Tibial artery (tissue), 4 donors: Measurements from ENCODE around the gene TROAP.

Experiments used
- DNase-seq, 2 donors: peaks; one replicate each; pipeline ENCODE4 v3.0.0-alpha.2; 2019
- H3K27ac ChIP-seq, 2 donors: fragments of 200-600 bp; sonication (generic) in 1 of 2; 1 replicate in 1 of 2; 2 replicates in 1 of 2; pipeline ENCODE4 v1.5.1; 2018 to 2019; ENCODE audit warnings: mild to moderate bottlenecking in 1 of 2
- H3K27me3 ChIP-seq, 2 donors: fragments of 200-600 bp; sonication (generic) in 1 of 2; one replicate each; pipeline versions ENCODE4 v1.5.1 to v1.6.0; 2016 to 2019
- H3K36me3 ChIP-seq, 3 donors: fragments of 200-600 bp; sonication (generic) in 2 of 3; one replicate each; pipeline ENCODE4 v1.5.1; 2016 to 2019; ENCODE audit warnings: mild to moderate bottlenecking in 2 of 3
- H3K4me1 ChIP-seq, 4 donors: fragments of 200-600 bp; sonication (generic) in 2 of 4; 1 replicate in 3 of 4; 2 replicates in 1 of 4; pipeline ENCODE4 v1.5.1; 2016 to 2019
- H3K4me3 ChIP-seq, 2 donors: fragments of 200-600 bp; sonication (generic) in 1 of 2; 1 replicate in 1 of 2; 2 replicates in 1 of 2; pipeline ENCODE4 v1.5.1; 2018 to 2019; ENCODE audit warnings: mild to moderate bottlenecking in 2 of 2
- H3K9me3 ChIP-seq, 3 donors: fragments of 200-600 bp; sonication (generic) in 1 of 3; one replicate each; pipeline ENCODE4 v1.5.1; 2016 to 2019
- intact Hi-C: fragments of 100-400 bp; cut with DNase I; formaldehyde crosslinking; loops from one replicate; pipeline ENCODE4 v1.15.0; 2023; ENCODE audit warnings: low total_unique reads
- TF ChIP-seq, protein P1 (sequence below), 2 experiments: fragments of 200-600 bp in 1 of 2; fragments of 450-650 bp in 1 of 2; IDR thresholded peaks; one replicate each; pipeline ENCODE4 v1.5.1; 2017 to 2019; ENCODE audit warnings: antibody characterized with exemption in 2 of 2, mild to moderate bottlenecking in 1 of 2, moderate library complexity in 1 of 2

Gene TROAP

DNA sequence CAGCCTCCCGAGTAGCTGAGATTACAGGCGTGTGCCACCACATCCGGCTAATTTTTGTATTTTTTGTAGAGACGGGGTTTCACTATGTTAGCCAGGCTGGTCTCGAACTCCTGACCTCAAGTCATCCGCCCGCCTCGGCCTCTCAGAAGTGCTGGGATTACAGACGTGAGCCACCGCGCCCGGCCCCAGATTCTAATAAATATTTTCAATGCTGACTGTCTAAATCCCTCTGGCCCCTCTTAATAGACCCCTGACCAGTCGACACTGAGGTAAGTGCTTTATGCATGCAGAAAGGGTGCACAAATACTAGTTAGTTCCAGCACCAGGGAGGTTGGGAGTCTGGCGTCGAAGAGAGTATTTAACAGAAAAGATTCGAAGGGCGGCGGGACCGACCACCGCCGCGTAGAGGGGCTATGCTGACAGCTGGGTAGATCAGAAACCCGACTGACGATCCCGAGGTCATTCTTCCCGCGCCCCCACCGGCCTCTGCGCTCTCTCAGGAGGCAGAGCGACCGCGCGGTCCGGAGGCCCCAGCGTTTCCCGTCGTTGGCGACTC, 43.1 kb downstream of the TROAP start:
- DNase-seq, result no peak
- Histone ChIP-seq H3K4me1 (peaks cover 0 to 28% (median 16%) of the 10 kb centered on the region in 4 donors), H3K27me3 (no peaks in the 10 kb centered on the region), H3K4me3 (peak overlapping the region; percentile 86 to 93), H3K9me3 (no peaks in the 10 kb centered on the region), H3K27ac (peak overlapping the region; percentile 82 to 90), H3K36me3 (no peaks in the 10 kb centered on the region)
- TF ChIP-seq, protein P1, sequence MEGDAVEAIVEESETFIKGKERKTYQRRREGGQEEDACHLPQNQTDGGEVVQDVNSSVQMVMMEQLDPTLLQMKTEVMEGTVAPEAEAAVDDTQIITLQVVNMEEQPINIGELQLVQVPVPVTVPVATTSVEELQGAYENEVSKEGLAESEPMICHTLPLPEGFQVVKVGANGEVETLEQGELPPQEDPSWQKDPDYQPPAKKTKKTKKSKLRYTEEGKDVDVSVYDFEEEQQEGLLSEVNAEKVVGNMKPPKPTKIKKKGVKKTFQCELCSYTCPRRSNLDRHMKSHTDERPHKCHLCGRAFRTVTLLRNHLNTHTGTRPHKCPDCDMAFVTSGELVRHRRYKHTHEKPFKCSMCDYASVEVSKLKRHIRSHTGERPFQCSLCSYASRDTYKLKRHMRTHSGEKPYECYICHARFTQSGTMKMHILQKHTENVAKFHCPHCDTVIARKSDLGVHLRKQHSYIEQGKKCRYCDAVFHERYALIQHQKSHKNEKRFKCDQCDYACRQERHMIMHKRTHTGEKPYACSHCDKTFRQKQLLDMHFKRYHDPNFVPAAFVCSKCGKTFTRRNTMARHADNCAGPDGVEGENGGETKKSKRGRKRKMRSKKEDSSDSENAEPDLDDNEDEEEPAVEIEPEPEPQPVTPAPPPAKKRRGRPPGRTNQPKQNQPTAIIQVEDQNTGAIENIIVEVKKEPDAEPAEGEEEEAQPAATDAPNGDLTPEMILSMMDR (IDR thresholded peaks at IDR 0.05), result no peak
- intact Hi-C loops, result loop anchor here (5.0 kb wide), 1 partner anchor 376 kb away; the partner anchor contains the start of gene TMBIM6

DNA sequence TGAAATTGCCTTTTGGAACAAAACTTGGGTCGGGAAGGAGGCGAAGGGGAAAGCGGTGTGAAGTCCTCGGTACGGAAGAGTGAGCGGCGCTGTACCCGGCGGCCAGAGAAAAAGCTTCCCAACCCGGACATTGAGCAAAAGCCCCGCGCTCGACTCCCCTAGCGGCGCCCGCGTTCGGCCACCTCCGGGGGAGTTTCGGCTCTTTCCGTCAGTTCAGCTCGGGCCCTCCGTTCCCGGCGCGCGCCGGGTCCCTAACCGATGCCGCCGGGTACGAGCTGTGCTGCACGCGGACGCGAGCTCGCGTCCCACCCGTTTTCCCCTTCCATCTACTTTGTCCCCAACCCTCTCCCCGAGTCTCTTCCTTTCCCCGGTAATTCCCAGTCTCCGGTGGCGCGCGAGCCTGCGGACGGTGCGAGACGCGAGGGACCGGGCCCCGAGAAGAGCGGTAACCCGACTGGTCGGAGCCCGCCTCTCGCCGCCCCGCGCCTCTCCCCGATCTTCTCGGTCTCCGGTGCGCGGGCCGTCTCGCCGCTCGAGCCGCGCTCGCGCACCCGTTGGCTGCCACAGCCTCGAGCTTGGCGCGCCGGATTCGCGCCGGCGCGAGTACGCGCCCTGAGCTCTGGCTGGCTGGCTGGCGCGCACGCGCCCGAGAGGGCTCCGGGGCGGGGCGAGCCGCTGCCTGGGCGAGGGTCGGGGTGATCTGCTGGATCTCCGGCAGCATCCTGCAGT, 43.8 kb downstream of the TROAP start:
- Histone ChIP-seq H3K27ac (peak overlapping the region; percentile 82 to 90), H3K27me3 (no peaks in the 10 kb centered on the region), H3K4me1 (peaks cover 0 to 28% (median 16%) of the 10 kb centered on the region in 4 donors), H3K4me3 (peak overlapping the region; percentile 86 to 93), H3K36me3 (no peaks in the 10 kb centered on the region), H3K9me3 (no peaks in the 10 kb centered on the region)
- TF ChIP-seq, protein P1 (IDR thresholded peaks at IDR 0.05), result peak; percentile 25 to 30
- intact Hi-C loops, result loop anchor here (5.0 kb wide), 1 partner anchor 375 kb away; the partner anchor contains the start of gene TMBIM6
- DNase-seq, result peak; percentile 79 to 92

DNA sequence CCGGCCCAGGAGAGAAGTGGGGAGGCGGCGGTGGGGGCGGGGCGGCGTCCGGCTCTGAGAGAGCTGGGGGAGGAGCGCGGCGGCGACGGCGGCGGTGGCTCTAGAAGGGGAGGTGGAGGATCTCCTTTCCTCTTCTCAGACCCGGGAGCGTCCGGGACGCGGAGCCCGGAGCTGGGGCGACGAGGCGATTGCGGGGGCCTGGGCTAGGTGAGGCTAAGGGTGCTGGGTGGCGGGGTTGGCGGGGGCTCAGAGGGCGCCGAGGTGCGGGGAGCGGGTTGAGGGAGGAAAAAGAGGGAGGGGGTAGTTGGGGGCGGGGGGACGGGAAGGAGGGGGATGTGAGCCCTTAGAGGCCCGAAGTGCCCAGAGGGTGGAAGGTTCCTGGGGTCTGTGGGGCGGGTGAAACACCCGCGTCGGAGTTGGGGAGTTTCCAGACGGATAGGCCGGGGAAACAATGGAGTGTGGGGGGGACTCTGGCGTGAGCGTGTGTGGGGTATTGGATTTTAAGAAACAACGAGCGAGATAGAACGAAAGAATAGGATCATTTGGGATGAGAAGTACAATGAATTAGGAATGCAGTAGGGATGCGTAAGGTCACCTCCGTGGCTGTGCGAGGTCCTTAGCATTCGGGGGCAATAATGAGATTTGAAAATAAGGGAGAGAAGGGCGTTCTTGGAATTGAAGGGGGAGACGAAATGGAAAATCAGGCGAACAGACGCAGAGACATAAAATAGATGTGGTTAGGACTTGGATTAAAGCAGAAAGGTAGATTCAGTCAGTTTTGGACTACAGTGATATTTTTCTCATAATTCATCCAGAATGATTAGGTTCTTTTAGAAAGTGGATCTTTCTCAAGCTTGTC, 44.6 kb downstream of the TROAP start, which contains the start of gene SPATS2:
Gene SPATS2, plus strand, starts transcription at position 82 of the 859 bp plus-strand sequence. CDS start 93,551 bp downstream, outside the sequence.
- Histone ChIP-seq H3K36me3 (no peaks in the 10 kb centered on the region), H3K4me3 (peak within 1 kb of the TSS; percentile 86 to 93), H3K27ac (peak within 1 kb of the TSS; percentile 82 to 90), H3K4me1 (peaks cover 0 to 28% (median 16%) of the 10 kb centered on the region in 4 donors), H3K27me3 (no peaks in the 10 kb centered on the region), H3K9me3 (no peaks in the 10 kb centered on the region)
- intact Hi-C loops, result loop anchor here (5.0 kb wide), 1 partner anchor 375 kb away; the partner anchor contains the start of gene TMBIM6
- peak; percentile 92 to 94 for DNase-seq
- TF ChIP-seq, protein P1 (IDR thresholded peaks at IDR 0.05), result no peak

DNA sequence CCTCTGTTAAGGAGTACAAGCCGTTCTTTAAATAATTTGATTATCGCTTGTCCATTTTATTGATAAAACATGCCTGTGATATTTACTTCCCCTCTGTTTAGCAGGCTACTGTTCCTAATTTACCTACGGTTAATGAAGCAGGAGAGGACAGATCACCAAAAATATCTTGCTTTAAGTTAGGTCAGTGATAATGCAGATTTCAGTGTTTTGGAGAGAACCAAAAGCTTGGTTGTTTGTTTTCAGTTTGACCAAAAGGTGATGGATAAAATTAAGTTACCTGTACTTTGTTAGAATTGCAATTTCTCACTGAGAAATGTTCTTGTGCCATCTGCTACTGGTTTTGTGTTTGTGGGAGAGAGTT, 45.2 kb downstream of the TROAP start:
- Histone ChIP-seq H3K4me1 (peaks cover 0 to 28% (median 16%) of the 10 kb centered on the region in 4 donors), H3K27ac (peak overlapping the region; percentile 82 to 90)
- intact Hi-C loops, result loop anchor here (5.0 kb wide), 1 partner anchor 374 kb away; the partner anchor contains the start of gene TMBIM6

More for the DNA sequence above, 45.2 kb downstream of the TROAP start:
- H3K36me3 ChIP-seq, result no peaks in the 10 kb centered on the region
- peak overlapping the region; percentile 86 to 93 for H3K4me3 ChIP-seq
- H3K9me3 ChIP-seq, result no peaks in the 10 kb centered on the region
- DNase-seq, result no peak
- TF ChIP-seq, protein P1 (IDR thresholded peaks at IDR 0.05), result no peak
- no peaks in the 10 kb centered on the region for H3K27me3 ChIP-seq
